ENCODE data around the gene VTN.

VTN gene

GRCh38 chr17:28345419-28346198 lies 24.5 kb downstream of the VTN start:
- no peak for DNase-seq (ENCODE audit: low read depth)
- TF ChIP-seq CTCF (IDR thresholded peaks at IDR 0.05; ENCODE audit: low read depth, low read length, missing control alignments) = no peak
- no peak overlapping the region for H3K4me3 ChIP-seq (ENCODE audit: low read depth, low read length)
- in situ Hi-C loops (cut with HindIII; ENCODE audit: low sequenced_read_pairs) = no loop called here

GRCh38 chr17:28344435-28344901 lies 25.6 kb downstream of the VTN start:
- no peak for TF ChIP-seq CTCF (IDR thresholded peaks at IDR 0.05; ENCODE audit: low read depth, low read length, missing control alignments)
- in situ Hi-C loops (cut with HindIII; ENCODE audit: low sequenced_read_pairs) = no loop called here
- H3K4me3 ChIP-seq (ENCODE audit: low read depth, low read length) = no peak overlapping the region

GRCh38 chr17:28344011-28344410 lies 26.1 kb downstream of the VTN start:
- H3K4me3 ChIP-seq (ENCODE audit: low read depth, low read length) = no peak overlapping the region
- TF ChIP-seq CTCF (IDR thresholded peaks at IDR 0.05; ENCODE audit: low read depth, low read length, missing control alignments) = no peak
- in situ Hi-C loops (cut with HindIII; ENCODE audit: low sequenced_read_pairs) = no loop called here
- DNase-seq (ENCODE audit: low read depth) = no peak

More at GRCh38 chr17:28344435-28344901, 25.6 kb downstream of the VTN start:
- DNase-seq (ENCODE audit: low read depth) = no peak

- no peak overlapping the region for H3K4me3 ChIP-seq (ENCODE audit: low read depth, low read length)
- no peak for DNase-seq (ENCODE audit: low read depth)
- in situ Hi-C loops (cut with HindIII; ENCODE audit: low sequenced_read_pairs) = no loop called here
- TF ChIP-seq CTCF (IDR thresholded peaks at IDR 0.05; ENCODE audit: low read depth, low read length, missing control alignments) = no peak
Measured at GRCh38 chr17:28343491-28343932, 26.6 kb downstream of the VTN start.

GRCh38 chr17:28342313-28342712 lies 27.8 kb downstream of the VTN start:
- no peak for TF ChIP-seq CTCF (IDR thresholded peaks at IDR 0.05; ENCODE audit: low read depth, low read length, missing control alignments)
- H3K4me3 ChIP-seq (ENCODE audit: low read depth, low read length) = no peak overlapping the region
- no peak for DNase-seq (ENCODE audit: low read depth)
- in situ Hi-C loops (cut with HindIII; ENCODE audit: low sequenced_read_pairs) = no loop called here

- no peak for DNase-seq (ENCODE audit: low read depth)
- in situ Hi-C loops (cut with HindIII; ENCODE audit: low sequenced_read_pairs) = no loop called here
- no peak overlapping the region for H3K4me3 ChIP-seq (ENCODE audit: low read depth, low read length)
- TF ChIP-seq CTCF (IDR thresholded peaks at IDR 0.05; ENCODE audit: low read depth, low read length, missing control alignments) = no peak
Measured at GRCh38 chr17:28341516-28341915, 28.6 kb downstream of the VTN start.
